A549 (cell line): ENCODE data around the gene TNFSF11. TPM values are rescaled to one million over a fixed set of nuclear protein-coding genes. Genes with fewer than 3 reads are reported as not detected.

Experiments
- ATAC-seq, 2 experiments: fragments of 200-7000 bp in 1 of 2; fragments of >200 bp in 1 of 2; cut with Nextera tagmentation in 1 of 2; cut with Tn5 transposase in 1 of 2; 3 replicates each; pipeline versions ENCODE4 v1.8.0 to v1.9.1; 2018 to 2020; ENCODE audit warnings: mild to moderate bottlenecking in 1 of 2, moderate library complexity in 1 of 2
- CTCF ChIA-PET: fragments of 300-600 bp; sonication (Branson Sonifier 250); formaldehyde crosslinking; extraction: SDS; loops from one replicate; lab custom pipeline; 2021; ENCODE audit warnings: antibody characterized with exemption, inconsistent platforms; lab: Yijun Ruan, JAX
- POLR2A ChIA-PET: fragments of 350-600 bp; formaldehyde crosslinking; extraction: SDS; loops from one replicate; lab custom pipeline; 2021; ENCODE audit warnings: antibody characterized with exemption, inconsistent platforms; lab: Yijun Ruan, JAX
- DNase-seq, 2 experiments: peaks; one replicate each; pipeline versions ENCODE4 v3.0.0 to v3.0.0-alpha.2; 2011 to 2016; ENCODE audit warnings: low read depth in 1 of 2, low spot score in 1 of 2
- FAIRE-seq: peaks from 2 replicates; lab custom pipeline; 2011; peaks lifted over from hg19 to GRCh38; lab: Jason Lieb, UNC
- H3K27ac ChIP-seq, 2 experiments: fragments of >200 bp; sonication (Bioruptor Twin); formaldehyde crosslinking; 3 replicates each; pipeline ENCODE4 v1.5.1; 2016 to 2017
- H3K4me1 ChIP-seq: fragments of >200 bp; sonication (Bioruptor Twin); formaldehyde crosslinking; 3 replicates; pipeline ENCODE4 v1.6.1; 2016
- H3K4me2 ChIP-seq: fragments of >200 bp; sonication (Bioruptor Twin); formaldehyde crosslinking; 3 replicates; pipeline ENCODE4 v1.6.1; 2016
- H3K4me3 ChIP-seq: fragments of >200 bp; sonication (Bioruptor Twin); formaldehyde crosslinking; 3 replicates; pipeline ENCODE4 v1.5.1; 2016
- H3K9me3 ChIP-seq: fragments of >200 bp; sonication (Bioruptor Twin); formaldehyde crosslinking; 3 replicates; pipeline ENCODE4 v1.6.1; 2016
- ATOH8 ChIP-seq: fragments of 250-450 bp; sonication (Bioruptor Pico); IDR thresholded peaks from 2 replicates; pipeline ENCODE4 v1.5.0; 2020; ENCODE audit warnings: low read depth, mild to moderate bottlenecking, moderate library complexity
- BHLHE40 ChIP-seq: IDR thresholded peaks from 2 replicates; pipeline ENCODE4 v1.6.1; 2012; ENCODE audit warnings: low read depth, low read length, inconsistent platforms
- CBX2 ChIP-seq: fragments of 200-600 bp; sonication (generic); IDR thresholded peaks from 2 replicates; pipeline ENCODE4 v1.6.1; 2016; ENCODE audit warnings: low read depth, mild to moderate bottlenecking, borderline replicate concordance
- CEBPB ChIP-seq, 2 experiments: fragments of >200 bp in 1 of 2; sonication (Bioruptor Twin) in 1 of 2; formaldehyde crosslinking in 1 of 2; IDR thresholded peaks; 2 replicates each; pipeline ENCODE4 v1.6.1; 2012 to 2016
- EHMT2 ChIP-seq: fragments of 200-600 bp; sonication (generic); IDR thresholded peaks from 2 replicates; pipeline ENCODE4 v1.6.1; 2016; ENCODE audit warnings: antibody characterized with exemption, low read depth, mild to moderate bottlenecking, moderate library complexity
- EP300 ChIP-seq, 2 experiments: fragments of >200 bp; sonication (Bioruptor Twin); formaldehyde crosslinking; IDR thresholded peaks; 2 replicates in 1 of 2; 3 replicates in 1 of 2; pipeline ENCODE4 v1.6.1; 2016 to 2017
- FOSB ChIP-seq: fragments of 250-450 bp; sonication (Bioruptor Pico); IDR thresholded peaks from 2 replicates; pipeline ENCODE4 v1.5.0; 2020; ENCODE audit warnings: mild to moderate bottlenecking, moderate library complexity
- FOXS1 ChIP-seq: fragments of 250-450 bp; sonication (Bioruptor Pico); IDR thresholded peaks from 2 replicates; pipeline ENCODE4 v1.5.0; 2020; ENCODE audit warnings: mild to moderate bottlenecking, moderate library complexity
- HDAC2 ChIP-seq: fragments of 200-600 bp; sonication (generic); IDR thresholded peaks from 2 replicates; pipeline ENCODE4 v1.6.1; 2016
- HEYL ChIP-seq: fragments of 250-450 bp; sonication (Bioruptor Pico); IDR thresholded peaks from 2 replicates; pipeline ENCODE4 v1.8.0; 2021; ENCODE audit warnings: mild to moderate bottlenecking, moderate library complexity
- HOXA7 ChIP-seq: fragments of 250-450 bp; sonication (Bioruptor Pico); IDR thresholded peaks from 2 replicates; pipeline ENCODE4 v1.5.0; 2020; ENCODE audit warnings: mild to moderate bottlenecking, moderate library complexity
- JUN ChIP-seq, 2 experiments: fragments of >200 bp; sonication (Bioruptor Twin); formaldehyde crosslinking; IDR thresholded peaks; 2 replicates in 1 of 2; 3 replicates in 1 of 2; pipeline ENCODE4 v1.6.1; 2016 to 2017
- KDM1A ChIP-seq: fragments of 200-600 bp; sonication (generic); IDR thresholded peaks from 2 replicates; pipeline ENCODE4 v1.6.1; 2016; ENCODE audit warnings: low read depth, mild to moderate bottlenecking
- MAZ ChIP-seq: fragments of 150-350 bp; IDR thresholded peaks from 2 replicates; pipeline ENCODE4 v1.6.1; 2014; ENCODE audit warnings: antibody characterized with exemption, low read depth, low read length, borderline replicate concordance
- MYC ChIP-seq: IDR thresholded peaks from 2 replicates; pipeline ENCODE4 v1.6.1; 2012; ENCODE audit warnings: mild to moderate bottlenecking, inconsistent platforms, low read length, improper control_type of control experiment, borderline replicate concordance
- NPAS2 ChIP-seq: fragments of 250-450 bp; sonication (Bioruptor Pico); IDR thresholded peaks from 2 replicates; pipeline ENCODE4 v1.8.0; 2022; ENCODE audit warnings: mild to moderate bottlenecking, moderate library complexity, borderline replicate concordance
- POLR2A ChIP-seq: IDR thresholded peaks from 2 replicates; pipeline ENCODE4 v1.6.1; 2012; ENCODE audit warnings: mild to moderate bottlenecking, low read length
- RCOR1 ChIP-seq: fragments of 150-350 bp; IDR thresholded peaks from 2 replicates; pipeline ENCODE4 v1.6.1; 2014; ENCODE audit warnings: antibody characterized with exemption, low read length, low read depth
- RNF2 ChIP-seq: fragments of 200-600 bp; sonication (generic); IDR thresholded peaks from 2 replicates; pipeline ENCODE4 v1.6.1; 2016; ENCODE audit warnings: low read depth, mild to moderate bottlenecking, antibody characterized with exemption, moderate library complexity, borderline replicate concordance
- ZNF302 ChIP-seq: fragments of 250-450 bp; sonication (Bioruptor Pico); IDR thresholded peaks from 2 replicates; pipeline ENCODE4 v1.9.0; 2021; ENCODE audit warnings: inconsistent platforms, mild to moderate bottlenecking, moderate library complexity
- WGBS: methylation state at CpG from one replicate; pipeline ENCODE4 v1.1.6; 2017; ENCODE audit errors: missing lambda C conversion rate; 5-methylcytosine and 5-hydroxymethylcytosine counted together
- polyA plus RNA-seq, 4 experiments: library from polyadenylated mRNA; depleted of rRNA in 3 of 4; stranded (reverse); fragments of >200 nt; fragmentation: RNase III in 1 of 4; extraction: RNeasy Plus Mini Kit Qiagen cat#74134 plus additional on column Dnase treatment in 1 of 4; gene quantifications; 2 replicates in 3 of 4; 3 replicates in 1 of 4; pipeline ENCODE4 v1.2.3, GENCODE V29; 2011 to 2017
- TF ChIP-seq, protein P1 (sequence below): fragments of 150-350 bp; IDR thresholded peaks from 2 replicates; pipeline ENCODE4 v1.6.1; 2014; ENCODE audit warnings: low read depth, mild to moderate bottlenecking, low read length
- TF ChIP-seq, protein P2 (sequence below): fragments of 450-650 bp; IDR thresholded peaks from 2 replicates; pipeline ENCODE4 v1.6.1; 2014; ENCODE audit warnings: antibody characterized with exemption
- TF ChIP-seq, protein P3 (sequence below): IDR thresholded peaks from 2 replicates; pipeline ENCODE4 v1.6.1; 2012

The TNFSF11 gene
- polyA plus RNA-seq, 2 of the 4 experiments (the other 2 are of a cell fraction) = not detected

DNA sequence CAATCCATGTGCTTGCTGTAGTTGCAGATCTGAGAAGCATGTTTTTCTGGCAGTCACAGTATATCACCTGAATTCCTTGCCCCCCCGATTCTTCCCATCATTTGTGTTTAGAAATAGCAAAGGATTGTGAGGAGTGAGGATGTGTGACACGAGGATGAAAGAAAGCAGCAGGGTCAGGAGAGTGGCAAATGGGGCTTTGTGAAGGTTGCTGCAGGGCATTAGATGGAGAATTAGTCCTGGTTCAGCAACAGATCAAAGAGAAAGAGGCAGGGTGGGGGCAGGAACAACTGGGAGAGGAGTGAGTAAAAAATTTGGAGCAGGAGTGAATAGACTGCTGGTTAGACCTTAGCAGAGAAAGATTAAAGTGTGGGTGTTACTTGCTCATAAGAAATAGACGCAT is 47.7 kb upstream of the TNFSF11 start:
- no peaks in the 10 kb centered on the region for H3K4me1 ChIP-seq
- H3K9me3 ChIP-seq = no peaks in the 10 kb centered on the region
- DNase-seq = no peak
- FAIRE-seq = no peak
- ChIA-PET POLR2A (no interaction called here), CTCF (no interaction called here)
- no peak overlapping the region for H3K27ac ChIP-seq
- WGBS = 32% methylated on average over 3 of the region's 3 CpGs
- TF ChIP-seq RNF2 (no peak), FOXS1 (no peak), CEBPB (IDR thresholded peaks at IDR 0.05) (no peak), FOSB (CRISPR knock-in tag) (no peak), HEYL (no peak), ATOH8 (no peak), MYC (no peak)
- TF ChIP-seq, protein P1, sequence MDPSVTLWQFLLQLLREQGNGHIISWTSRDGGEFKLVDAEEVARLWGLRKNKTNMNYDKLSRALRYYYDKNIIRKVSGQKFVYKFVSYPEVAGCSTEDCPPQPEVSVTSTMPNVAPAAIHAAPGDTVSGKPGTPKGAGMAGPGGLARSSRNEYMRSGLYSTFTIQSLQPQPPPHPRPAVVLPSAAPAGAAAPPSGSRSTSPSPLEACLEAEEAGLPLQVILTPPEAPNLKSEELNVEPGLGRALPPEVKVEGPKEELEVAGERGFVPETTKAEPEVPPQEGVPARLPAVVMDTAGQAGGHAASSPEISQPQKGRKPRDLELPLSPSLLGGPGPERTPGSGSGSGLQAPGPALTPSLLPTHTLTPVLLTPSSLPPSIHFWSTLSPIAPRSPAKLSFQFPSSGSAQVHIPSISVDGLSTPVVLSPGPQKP = no peak
- TF ChIP-seq, all 56 proteins: peak for 0
- Histone ChIP-seq H3K4me3 (no peak overlapping the region), H3K4me2 (no peak overlapping the region)
- no peak for ATAC-seq

GRCh38 chr13:42526804-42527203 is 47.1 kb upstream of the TNFSF11 start:
- FAIRE-seq = no peak
- Histone ChIP-seq H3K27ac (no peak overlapping the region), H3K4me2 (no peak overlapping the region)
- POLR2A ChIA-PET = no interaction called here
- TF ChIP-seq RCOR1 (no peak), FOSB (CRISPR knock-in tag) (no peak), POLR2A (no peak), MAZ (no peak), EHMT2 (no peak), HOXA7 (no peak), ZNF302 (CRISPR knock-in tag) (no peak), RNF2 (no peak), JUN (IDR thresholded peaks at IDR 0.05) (no peak), CBX2 (no peak), HDAC2 (no peak), NPAS2 (CRISPR knock-in tag) (no peak), BHLHE40 (no peak), ATOH8 (no peak), KDM1A (no peak), EP300 (IDR thresholded peaks at IDR 0.05) (no peak), HEYL (no peak)
- TF ChIP-seq, protein P2, sequence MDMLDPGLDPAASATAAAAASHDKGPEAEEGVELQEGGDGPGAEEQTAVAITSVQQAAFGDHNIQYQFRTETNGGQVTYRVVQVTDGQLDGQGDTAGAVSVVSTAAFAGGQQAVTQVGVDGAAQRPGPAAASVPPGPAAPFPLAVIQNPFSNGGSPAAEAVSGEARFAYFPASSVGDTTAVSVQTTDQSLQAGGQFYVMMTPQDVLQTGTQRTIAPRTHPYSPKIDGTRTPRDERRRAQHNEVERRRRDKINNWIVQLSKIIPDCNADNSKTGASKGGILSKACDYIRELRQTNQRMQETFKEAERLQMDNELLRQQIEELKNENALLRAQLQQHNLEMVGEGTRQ = no peak
- TF ChIP-seq, protein P3, sequence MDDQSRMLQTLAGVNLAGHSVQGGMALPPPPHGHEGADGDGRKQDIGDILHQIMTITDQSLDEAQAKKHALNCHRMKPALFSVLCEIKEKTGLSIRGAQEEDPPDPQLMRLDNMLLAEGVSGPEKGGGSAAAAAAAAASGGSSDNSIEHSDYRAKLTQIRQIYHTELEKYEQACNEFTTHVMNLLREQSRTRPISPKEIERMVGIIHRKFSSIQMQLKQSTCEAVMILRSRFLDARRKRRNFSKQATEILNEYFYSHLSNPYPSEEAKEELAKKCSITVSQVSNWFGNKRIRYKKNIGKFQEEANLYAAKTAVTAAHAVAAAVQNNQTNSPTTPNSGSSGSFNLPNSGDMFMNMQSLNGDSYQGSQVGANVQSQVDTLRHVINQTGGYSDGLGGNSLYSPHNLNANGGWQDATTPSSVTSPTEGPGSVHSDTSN = no peak
- TF ChIP-seq, all 56 proteins: peak for 0
- Histone ChIP-seq H3K4me1 (no peaks in the 10 kb centered on the region), H3K4me3 (no peak overlapping the region), H3K9me3 (no peaks in the 10 kb centered on the region)
- 12% methylated on average over 3 of the region's 3 CpGs for WGBS
- DNase-seq (no peak), ATAC-seq (no peak)
- CTCF ChIA-PET = no interaction called here
